NCI-H748 (cell line): ENCODE results near the gene MAPK9.
"Not testable (repeated sequence)": the region's sequence is repeated elsewhere in the genome, so short reads cannot be mapped to it uniquely, and the experiment has no call there.

Experiments used
- DNase-seq: peaks from one replicate; lab custom pipeline; 2025; ENCODE audit not compliant: unreplicated experiment; lab: John Stamatoyannopoulos, UW

MAPK9 gene

GRCh38 chr5:180238631-180239030, 53.3 kb downstream of the MAPK9 start:
- no peak for DNase-seq

- DNase-seq, result no peak
These were observed 56.0 kb downstream of the MAPK9 start for GRCh38 chr5:180235846-180236245.

GRCh38 chr5:180235077-180235476, 56.8 kb downstream of the MAPK9 start:
- no peak for DNase-seq

- DNase-seq, result no peak
These were observed 57.6 kb downstream of the MAPK9 start for GRCh38 chr5:180234271-180234670.

- DNase-seq, result no peak
These were observed 58.2 kb downstream of the MAPK9 start for GRCh38 chr5:180233729-180234128.

GRCh38 chr5:180230017-180230416, 61.9 kb downstream of the MAPK9 start:
- no peak for DNase-seq

GRCh38 chr5:180222056-180222455, 69.8 kb downstream of the MAPK9 start:
- DNase-seq, result no peak

GRCh38 chr5:180217797-180218196, 74.1 kb downstream of the MAPK9 start:
- DNase-seq, result no peak

GRCh38 chr5:180216646-180217171, 75.2 kb downstream of the MAPK9 start:
- no peak for DNase-seq

- no peak for DNase-seq
These were observed 75.9 kb downstream of the MAPK9 start for GRCh38 chr5:180215783-180216630.

GRCh38 chr5:180214870-180215770, 76.8 kb downstream of the MAPK9 start:
- DNase-seq, result no peak

- no peak for DNase-seq
These were observed 78.2 kb downstream of the MAPK9 start for GRCh38 chr5:180213657-180214207.

GRCh38 chr5:180213256-180213600, 78.7 kb downstream of the MAPK9 start:
- no peak for DNase-seq

GRCh38 chr5:180212363-180213255, 79.3 kb downstream of the MAPK9 start:
- DNase-seq, result no peak

- DNase-seq, result no peak
These were observed 80.2 kb downstream of the MAPK9 start for GRCh38 chr5:180211761-180212035.

- DNase-seq, result no peak
These were observed 80.7 kb downstream of the MAPK9 start for GRCh38 chr5:180210961-180211760.

GRCh38 chr5:180210077-180210476, 81.8 kb downstream of the MAPK9 start:
- DNase-seq, result not testable (repeated sequence)

GRCh38 chr5:180209137-180209581, 82.7 kb downstream of the MAPK9 start, which contains the start of gene RASGEF1C:
RASGEF1C (minus strand) TSS chr5:180209211; CDS start chr5:180138052, 71,159 bp downstream.
- DNase-seq, result peak; percentile 74

GRCh38 chr5:180208435-180209081, 83.3 kb downstream of the MAPK9 start:
- DNase-seq, result peak; percentile 67
